ENCODE data around the gene SOX8. TPM values are rescaled to one million over a fixed set of nuclear protein-coding genes. Genes with fewer than 3 reads are reported as not detected.

Gene SOX8
- total RNA-seq, 1 donor from 2014 or later = 0.27 TPM

DNA sequence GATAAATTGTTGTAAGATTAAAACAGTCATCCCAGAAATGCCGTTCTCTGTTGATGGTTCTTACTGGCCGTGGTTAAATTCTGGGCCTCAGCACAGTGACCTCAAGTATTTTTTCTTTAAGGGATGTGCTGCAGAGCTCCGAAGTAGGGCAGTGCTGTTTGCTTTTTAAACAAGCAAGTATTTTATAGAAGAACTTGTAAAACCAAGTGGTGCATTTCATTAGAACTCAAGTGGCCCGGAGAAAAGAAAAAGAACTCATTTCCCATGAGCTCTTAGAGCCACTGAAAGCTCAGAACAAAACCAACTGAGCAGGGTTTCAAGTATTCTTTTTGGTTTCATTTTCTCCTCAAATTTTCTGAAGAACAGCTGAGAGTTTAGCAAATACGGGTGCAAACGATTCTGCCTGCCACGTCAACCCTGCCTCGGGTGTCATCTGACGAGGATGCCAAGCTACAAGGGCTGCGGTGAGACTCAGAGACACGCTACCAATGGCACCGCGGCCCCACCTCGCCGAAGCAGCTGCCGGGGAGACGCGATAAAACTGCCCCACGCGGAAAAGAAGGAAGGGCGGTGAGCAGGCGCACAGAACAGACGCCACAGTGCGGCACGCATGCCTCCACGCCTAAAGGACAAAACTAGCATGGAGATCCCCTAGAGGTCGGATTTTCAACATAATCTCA lies 17.1 kb upstream of the SOX8 start:
- Mint-ChIP-seq H3K36me3 (ENCODE audit: unreplicated experiment) (peaks cover 22% of the 10 kb centered on the region), H3K4me3 (ENCODE audit: unreplicated experiment) (no peak overlapping the region), H3K27me3 (ENCODE audit: unreplicated experiment) (no peaks in the 10 kb centered on the region), H3K4me1 (ENCODE audit: unreplicated experiment) (peaks cover 19% of the 10 kb centered on the region), H3K27ac (ENCODE audit: unreplicated experiment) (no peak overlapping the region), H3K9me3 (ENCODE audit: unreplicated experiment) (peaks cover 9% of the 10 kb centered on the region)
- TF ChIP-seq, protein P1, sequence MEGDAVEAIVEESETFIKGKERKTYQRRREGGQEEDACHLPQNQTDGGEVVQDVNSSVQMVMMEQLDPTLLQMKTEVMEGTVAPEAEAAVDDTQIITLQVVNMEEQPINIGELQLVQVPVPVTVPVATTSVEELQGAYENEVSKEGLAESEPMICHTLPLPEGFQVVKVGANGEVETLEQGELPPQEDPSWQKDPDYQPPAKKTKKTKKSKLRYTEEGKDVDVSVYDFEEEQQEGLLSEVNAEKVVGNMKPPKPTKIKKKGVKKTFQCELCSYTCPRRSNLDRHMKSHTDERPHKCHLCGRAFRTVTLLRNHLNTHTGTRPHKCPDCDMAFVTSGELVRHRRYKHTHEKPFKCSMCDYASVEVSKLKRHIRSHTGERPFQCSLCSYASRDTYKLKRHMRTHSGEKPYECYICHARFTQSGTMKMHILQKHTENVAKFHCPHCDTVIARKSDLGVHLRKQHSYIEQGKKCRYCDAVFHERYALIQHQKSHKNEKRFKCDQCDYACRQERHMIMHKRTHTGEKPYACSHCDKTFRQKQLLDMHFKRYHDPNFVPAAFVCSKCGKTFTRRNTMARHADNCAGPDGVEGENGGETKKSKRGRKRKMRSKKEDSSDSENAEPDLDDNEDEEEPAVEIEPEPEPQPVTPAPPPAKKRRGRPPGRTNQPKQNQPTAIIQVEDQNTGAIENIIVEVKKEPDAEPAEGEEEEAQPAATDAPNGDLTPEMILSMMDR (IDR thresholded peaks at IDR 0.05) = no peak
- no peak for DNase-seq (ENCODE audit: extremely low spot score, unreplicated experiment)

DNA sequence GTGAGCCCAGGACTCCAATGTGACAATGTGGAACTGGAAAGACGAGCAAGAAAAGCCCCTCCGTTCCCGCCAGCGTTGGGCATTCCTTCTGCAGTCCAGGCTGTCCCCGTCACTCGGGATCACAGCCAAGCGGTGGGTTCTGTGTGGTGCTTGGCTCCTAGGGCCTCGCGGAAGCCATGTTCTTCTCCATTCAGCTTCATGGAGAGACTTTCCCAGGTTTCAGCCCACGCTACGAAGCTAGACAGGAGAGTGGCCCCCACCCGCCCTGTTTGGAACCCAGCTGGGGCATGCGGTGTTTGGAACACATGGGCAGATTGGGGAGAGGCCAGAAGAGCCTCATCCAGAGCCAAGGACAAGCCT lies 16.6 kb upstream of the SOX8 start:
- Mint-ChIP-seq H3K36me3 (ENCODE audit: unreplicated experiment) (peaks cover 22% of the 10 kb centered on the region), H3K4me3 (ENCODE audit: unreplicated experiment) (no peak overlapping the region), H3K9me3 (ENCODE audit: unreplicated experiment) (peaks cover 9% of the 10 kb centered on the region), H3K27ac (ENCODE audit: unreplicated experiment) (no peak overlapping the region), H3K4me1 (ENCODE audit: unreplicated experiment) (peaks cover 24% of the 10 kb centered on the region), H3K27me3 (ENCODE audit: unreplicated experiment) (no peaks in the 10 kb centered on the region)
- DNase-seq (ENCODE audit: extremely low spot score, unreplicated experiment) = no peak
- TF ChIP-seq, protein P1 (IDR thresholded peaks at IDR 0.05) = no peak

DNA sequence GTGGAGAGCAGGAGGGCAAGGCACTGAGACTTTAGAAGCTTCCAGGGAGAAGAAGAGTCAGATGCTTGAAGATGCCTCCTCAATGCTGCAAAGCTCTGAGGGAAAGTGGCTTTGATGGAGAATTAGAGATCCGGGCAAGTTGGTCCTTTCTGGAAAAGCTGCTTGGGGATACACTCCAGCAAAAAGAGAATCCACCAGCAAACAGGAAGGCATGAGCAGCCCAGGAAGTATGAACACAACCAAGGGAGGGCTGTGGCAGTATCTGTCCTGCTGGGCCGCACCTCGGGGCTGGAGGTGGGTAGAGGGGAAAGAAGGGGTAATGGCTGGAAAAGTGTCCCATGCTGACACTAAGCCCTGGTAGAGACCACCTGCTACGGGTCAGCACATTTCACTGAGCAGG lies 16.1 kb upstream of the SOX8 start:
- peaks cover 9% of the 10 kb centered on the region for H3K9me3 Mint-ChIP-seq (ENCODE audit: unreplicated experiment)
- H3K27ac Mint-ChIP-seq (ENCODE audit: unreplicated experiment) = no peak overlapping the region
- no peaks in the 10 kb centered on the region for H3K27me3 Mint-ChIP-seq (ENCODE audit: unreplicated experiment)
- peaks cover 22% of the 10 kb centered on the region for H3K36me3 Mint-ChIP-seq (ENCODE audit: unreplicated experiment)
- no peak for DNase-seq (ENCODE audit: extremely low spot score, unreplicated experiment)
- peaks cover 25% of the 10 kb centered on the region for H3K4me1 Mint-ChIP-seq (ENCODE audit: unreplicated experiment)
- H3K4me3 Mint-ChIP-seq (ENCODE audit: unreplicated experiment) = no peak overlapping the region
- TF ChIP-seq, protein P1 (IDR thresholded peaks at IDR 0.05) = no peak

DNA sequence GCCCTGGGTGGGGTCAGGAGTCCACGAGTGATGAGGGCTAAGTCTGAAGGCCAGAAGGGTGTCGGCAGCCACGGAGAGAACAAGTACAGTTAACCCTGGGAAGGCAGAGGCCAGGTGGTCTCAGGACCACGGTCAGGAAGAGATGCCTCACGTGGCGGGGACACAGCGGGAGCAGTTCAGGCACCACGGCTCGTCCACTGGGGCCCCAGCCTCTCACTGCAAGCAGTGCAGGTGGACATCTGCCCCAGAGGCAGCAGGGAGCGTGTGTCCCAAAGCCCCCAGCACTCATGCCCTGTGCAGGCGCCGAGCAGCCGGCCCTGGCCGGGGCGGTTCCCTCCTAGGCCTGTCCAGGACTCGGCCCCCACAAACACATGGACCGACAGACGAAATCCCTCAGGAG lies 15.5 kb upstream of the SOX8 start:
- TF ChIP-seq, protein P1 (IDR thresholded peaks at IDR 0.05) = no peak
- H3K27ac Mint-ChIP-seq (ENCODE audit: unreplicated experiment) = no peak overlapping the region
- no peak overlapping the region for H3K4me3 Mint-ChIP-seq (ENCODE audit: unreplicated experiment)

DNA sequence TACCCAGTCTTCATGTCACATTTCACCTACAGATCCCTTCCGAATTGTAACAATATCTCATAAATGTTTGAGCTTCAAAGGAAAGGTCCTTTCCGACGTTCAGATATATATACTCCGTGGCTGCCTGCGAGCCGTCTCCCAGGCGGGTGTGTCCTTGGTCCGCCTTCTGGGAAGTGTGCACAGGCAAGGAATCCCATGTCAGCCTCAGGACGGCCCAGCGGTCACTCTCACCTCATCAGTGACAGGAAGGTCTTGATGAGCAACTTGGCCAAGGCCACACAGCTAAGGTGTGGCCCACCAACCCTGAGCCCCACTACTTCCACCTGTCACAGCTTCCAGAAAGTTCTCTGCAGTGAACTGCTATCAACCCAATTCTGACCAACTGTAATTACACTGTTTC lies 15.1 kb upstream of the SOX8 start:
- no peak for DNase-seq (ENCODE audit: extremely low spot score, unreplicated experiment)
- Mint-ChIP-seq H3K4me1 (ENCODE audit: unreplicated experiment) (peaks cover 25% of the 10 kb centered on the region), H3K9me3 (ENCODE audit: unreplicated experiment) (peaks cover 9% of the 10 kb centered on the region), H3K27ac (ENCODE audit: unreplicated experiment) (no peak overlapping the region), H3K4me3 (ENCODE audit: unreplicated experiment) (no peak overlapping the region), H3K27me3 (ENCODE audit: unreplicated experiment) (no peaks in the 10 kb centered on the region), H3K36me3 (ENCODE audit: unreplicated experiment) (peaks cover 22% of the 10 kb centered on the region)
- TF ChIP-seq, protein P1 (IDR thresholded peaks at IDR 0.05) = no peak

More for the DNA sequence above, 15.5 kb upstream of the SOX8 start:
- Mint-ChIP-seq H3K27me3 (ENCODE audit: unreplicated experiment) (no peaks in the 10 kb centered on the region), H3K36me3 (ENCODE audit: unreplicated experiment) (peaks cover 22% of the 10 kb centered on the region), H3K4me1 (ENCODE audit: unreplicated experiment) (peaks cover 25% of the 10 kb centered on the region), H3K9me3 (ENCODE audit: unreplicated experiment) (peaks cover 9% of the 10 kb centered on the region)
- DNase-seq (ENCODE audit: extremely low spot score, unreplicated experiment) = no peak
